UCSD-AML1 (cell line): ENCODE data around the gene ZGPAT.
A peak's percentile ranks its signal among the peaks of the same experiment; 100 is the strongest.

Source experiments
- DNase-seq: peaks from one replicate; lab custom pipeline; 2025; ENCODE audit not compliant: unreplicated experiment; lab: John Stamatoyannopoulos, UW

ZGPAT gene

GRCh38 chr20:63744158-63744557 is 36.3 kb downstream of the ZGPAT start:
- DNase-seq, result no peak

- DNase-seq, result no peak
Observed at GRCh38 chr20:63744574-63745423, 37.0 kb downstream of the ZGPAT start.

GRCh38 chr20:63745424-63745805 is 37.6 kb downstream of the ZGPAT start:
- DNase-seq, result no peak

- no peak for DNase-seq
Observed at GRCh38 chr20:63745961-63746731, 38.3 kb downstream of the ZGPAT start.

- DNase-seq, result no peak
Observed at GRCh38 chr20:63746751-63747315, 39.0 kb downstream of the ZGPAT start.

GRCh38 chr20:63747622-63748069 is 39.8 kb downstream of the ZGPAT start:
- DNase-seq, result no peak

- DNase-seq, result no peak
Observed at GRCh38 chr20:63748070-63748933, 40.5 kb downstream of the ZGPAT start.

- no peak for DNase-seq
Observed at GRCh38 chr20:63748934-63749270, 41.1 kb downstream of the ZGPAT start.

GRCh38 chr20:63749597-63750508 is 42.0 kb downstream of the ZGPAT start:
- DNase-seq, result no peak

GRCh38 chr20:63750807-63751470 is 43.1 kb downstream of the ZGPAT start:
- DNase-seq, result no peak

GRCh38 chr20:63751471-63752271 is 43.8 kb downstream of the ZGPAT start:
- no peak for DNase-seq

GRCh38 chr20:63752411-63753101 is 44.7 kb downstream of the ZGPAT start:
- DNase-seq, result no peak

- DNase-seq, result no peak
Observed at GRCh38 chr20:63753381-63753780, 45.5 kb downstream of the ZGPAT start.

- no peak for DNase-seq
Observed at GRCh38 chr20:63754008-63754407, 46.2 kb downstream of the ZGPAT start.

GRCh38 chr20:63755933-63756647 is 48.3 kb downstream of the ZGPAT start:
- no peak for DNase-seq

- DNase-seq, result peak; percentile 38
Observed at GRCh38 chr20:63756648-63756991, 48.8 kb downstream of the ZGPAT start.

GRCh38 chr20:63758152-63758551 is 50.3 kb downstream of the ZGPAT start:
- DNase-seq, result no peak
